ENCODE measurements around the gene ACOXL.

The ACOXL gene

GRCh38 chr2:110992886-110993285, 260.5 kb downstream of the ACOXL start:
- POLR2A ChIA-PET, result no interaction called here

GRCh38 chr2:110993557-110994231, 261.3 kb downstream of the ACOXL start:
- no peaks in the 10 kb centered on the region for H3K4me1 ChIP-seq (ENCODE audit: control insufficient read depth, insufficient read depth, low read length)
- TF ChIP-seq ZBTB7A (tag by site-specific recombination; IDR thresholded peaks at IDR 0.05; ENCODE audit: low read depth) (no peak), ZNF785 (tag by site-specific recombination; IDR thresholded peaks at IDR 0.05) (no peak), ZNF324 (tag by site-specific recombination; IDR thresholded peaks at IDR 0.05) (no peak), ZNF302 (tag by site-specific recombination; IDR thresholded peaks at IDR 0.05; ENCODE audit: low read depth) (no peak), ZNF433 (tag by site-specific recombination; IDR thresholded peaks at IDR 0.05; ENCODE audit: low read depth) (no peak), ZBTB10 (tag by site-specific recombination; IDR thresholded peaks at IDR 0.05) (no peak)
- ChIA-PET CTCF (no interaction called here), POLR2A (no interaction called here)
- H3K4me3 ChIP-seq (ENCODE audit: low read depth, low read length), result no peak overlapping the region
- no peak overlapping the region for H3K27ac ChIP-seq (ENCODE audit: extremely low read depth, low read depth, low read length)
- no peaks in the 10 kb centered on the region for H3K9me3 ChIP-seq (ENCODE audit: control insufficient read depth, insufficient read depth, low read depth, low read length)
- no peaks in the 10 kb centered on the region for H3K36me3 ChIP-seq (ENCODE audit: control insufficient read depth in 2 of 2, insufficient read depth in 1 of 2, low read length in 2 of 2)

More at GRCh38 chr2:110992886-110993285, 260.5 kb downstream of the ACOXL start:
- CTCF ChIA-PET, result no interaction called here
- TF ChIP-seq ZBTB49 (tag by site-specific recombination; IDR thresholded peaks at IDR 0.05; ENCODE audit: low read depth) (no peak), ZNF350 (tag by site-specific recombination; IDR thresholded peaks at IDR 0.05) (no peak), ZNF335 (tag by site-specific recombination; conservative IDR thresholded peaks at IDR 0.05) (no peak), ZNF645 (tag by site-specific recombination; IDR thresholded peaks at IDR 0.05) (no peak), ZNF280D (tag by site-specific recombination; IDR thresholded peaks at IDR 0.05) (no peak), KLF16 (tag by site-specific recombination; IDR thresholded peaks at IDR 0.05) (no peak), ZNF776 (tag by site-specific recombination; IDR thresholded peaks at IDR 0.05; ENCODE audit: borderline replicate concordance) (no peak), ZNF366 (tag by site-specific recombination; conservative IDR thresholded peaks at IDR 0.05) (no peak), ZNF473 (tag by site-specific recombination; IDR thresholded peaks at IDR 0.05) (no peak), HOXA7 (CRISPR knock-in tag; IDR thresholded peaks at IDR 0.05; ENCODE audit: borderline replicate concordance) (no peak), ZNF670 (tag by site-specific recombination; IDR thresholded peaks at IDR 0.05; ENCODE audit: low read depth) (no peak), ZNF24 (tag by site-specific recombination; IDR thresholded peaks at IDR 0.05) (no peak), ZNF768 (tag by site-specific recombination; IDR thresholded peaks at IDR 0.05) (no peak), ZNF23 (tag by site-specific recombination; IDR thresholded peaks at IDR 0.05; ENCODE audit: borderline replicate concordance) (no peak), ZNF837 (tag by site-specific recombination; IDR thresholded peaks at IDR 0.05) (no peak), ZNF677 (tag by site-specific recombination; IDR thresholded peaks at IDR 0.05) (no peak), SP3 (tag by site-specific recombination; IDR thresholded peaks at IDR 0.05) (no peak)
- no peaks in the 10 kb centered on the region for H3K36me3 ChIP-seq (ENCODE audit: control insufficient read depth in 2 of 2, insufficient read depth in 1 of 2, low read length in 2 of 2)
- no peak overlapping the region for H3K4me3 ChIP-seq (ENCODE audit: low read depth, low read length)
- H3K4me1 ChIP-seq (ENCODE audit: control insufficient read depth, insufficient read depth, low read length), result no peaks in the 10 kb centered on the region
- no peak overlapping the region for H3K27ac ChIP-seq (ENCODE audit: extremely low read depth, low read depth, low read length)
- H3K9me3 ChIP-seq (ENCODE audit: control insufficient read depth, insufficient read depth, low read depth, low read length), result no peaks in the 10 kb centered on the region

Measured in HEK293 (cell line).